Measurements from ENCODE around the gene ACOT13. TPM values are rescaled to one million over a fixed set of nuclear protein-coding genes. Genes with fewer than 3 reads are reported as not detected.
"Not testable (repeated sequence)": the region's sequence is repeated elsewhere in the genome, so short reads cannot be mapped to it uniquely, and the experiment has no call there.

Gene ACOT13
- 3.7 and 9.2 TPM in 2 replicates for total RNA-seq

- peak; percentile 98 for DNase-seq
These were observed at the start of gene ACOT13, which contains the start of gene TDP2 for GRCh38 chr6:24666641-24667377. Gene ACOT13 (plus strand): TSS chr6:24667077. CDS start chr6:24667264, 187 bp downstream. Gene TDP2 (minus strand): TSS chr6:24666899. CDS start chr6:24666862, 37 bp downstream.

GRCh38 chr6:24619661-24620060 is 47.2 kb upstream of the ACOT13 start:
- no peak for DNase-seq

DNA sequence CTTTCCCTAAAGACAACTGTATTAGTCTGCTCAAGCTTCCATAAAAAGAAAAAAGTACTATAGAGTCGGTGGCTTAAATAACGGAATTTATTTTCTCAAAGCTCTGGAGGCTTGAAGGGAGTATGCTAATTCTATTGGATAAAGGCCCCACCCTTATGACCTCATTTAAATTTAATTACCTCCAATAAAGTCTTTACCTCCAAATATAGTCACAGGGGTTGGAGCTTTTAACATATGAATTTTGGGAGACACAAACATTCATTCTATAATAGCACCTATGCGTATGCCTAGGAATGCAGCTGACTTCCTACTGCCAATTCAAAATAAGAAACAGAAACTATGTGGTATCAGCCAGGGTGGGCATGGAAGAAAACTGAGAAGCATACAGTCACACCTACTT is 46.2 kb upstream of the ACOT13 start:
- DNase-seq: no peak

DNA sequence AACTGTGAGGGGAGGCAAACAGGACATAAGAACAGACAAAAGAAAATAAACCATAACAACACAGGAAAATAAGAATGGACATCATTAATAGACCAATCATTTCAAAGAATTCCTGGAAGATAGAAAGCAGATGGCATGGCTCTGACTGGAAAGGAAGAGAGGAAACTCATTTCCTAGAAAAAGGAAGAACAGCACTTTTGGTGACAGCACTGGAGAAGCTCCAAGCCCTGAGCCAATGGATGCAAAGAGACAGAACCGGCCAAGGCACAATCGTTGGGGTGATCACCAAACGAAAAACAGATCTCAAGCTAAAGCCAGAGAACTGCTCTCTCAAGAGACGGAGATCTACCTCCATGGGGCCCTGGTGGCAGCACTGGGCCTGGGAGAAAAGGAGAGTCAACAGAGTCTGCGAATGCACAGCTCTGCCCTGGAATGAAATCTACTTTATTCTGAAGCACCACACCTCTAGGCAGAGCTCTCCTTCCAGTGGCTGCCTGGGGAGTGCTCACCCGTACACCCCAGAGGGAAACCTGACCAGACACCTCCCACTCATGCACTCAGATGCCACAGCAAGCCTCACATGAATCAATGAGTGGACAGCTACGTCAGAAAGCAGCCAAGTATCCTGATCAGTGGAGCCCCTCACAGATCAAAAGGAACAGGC is 45.1 kb upstream of the ACOT13 start:
- no peak for DNase-seq

DNA sequence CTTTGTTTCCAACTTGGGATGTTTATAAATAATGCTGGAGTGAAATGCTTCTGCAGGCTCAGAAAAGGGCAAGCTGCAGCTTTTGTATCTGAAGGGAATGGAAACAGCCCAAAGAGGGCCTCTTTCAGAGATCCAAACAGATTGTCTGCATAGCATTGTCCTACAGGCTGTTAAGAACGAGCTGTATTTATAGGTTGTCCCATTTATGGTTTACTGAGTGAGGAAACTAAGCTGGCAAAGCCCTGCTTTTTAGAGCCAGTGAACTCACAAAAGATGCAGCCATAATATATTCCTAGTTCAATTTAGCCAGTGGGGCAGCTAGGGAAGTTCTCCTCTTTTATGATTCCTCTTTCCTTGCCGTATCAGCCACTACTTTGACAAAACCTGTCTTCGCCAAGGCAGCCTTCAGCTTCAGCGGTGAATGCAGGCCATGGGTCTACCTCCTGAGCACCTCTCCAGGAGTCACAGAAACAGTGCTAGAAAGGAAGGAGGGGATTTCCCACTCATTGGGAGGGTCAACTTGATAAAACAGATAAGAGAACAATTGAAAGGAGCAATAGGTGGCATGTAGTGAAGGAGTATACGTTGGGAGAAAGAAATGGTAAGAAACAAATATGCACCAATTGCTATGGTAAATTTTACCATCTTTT is 35.9 kb upstream of the ACOT13 start:
- no peak for DNase-seq

GRCh38 chr6:24631671-24632070 is 35.2 kb upstream of the ACOT13 start:
- DNase-seq: no peak

DNA sequence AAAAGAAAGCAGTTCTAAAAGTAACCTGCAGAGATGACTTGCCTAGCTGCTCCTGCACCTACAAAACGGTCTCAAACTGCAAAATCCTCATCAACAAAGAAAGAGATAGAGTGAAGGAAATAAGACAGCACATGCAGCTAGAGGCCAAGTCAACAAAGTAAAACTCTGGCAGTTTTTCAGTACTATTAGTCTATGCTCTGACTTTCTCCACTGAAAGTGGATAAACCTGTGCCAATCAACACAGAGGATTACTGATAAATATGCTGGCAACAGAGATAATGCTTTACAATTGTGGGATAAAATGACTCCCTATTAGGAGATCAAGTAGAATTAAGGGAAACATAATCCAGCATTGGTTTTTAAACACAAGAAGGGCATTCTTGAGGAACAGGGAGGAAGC is 34.3 kb upstream of the ACOT13 start:
- no peak for DNase-seq

DNA sequence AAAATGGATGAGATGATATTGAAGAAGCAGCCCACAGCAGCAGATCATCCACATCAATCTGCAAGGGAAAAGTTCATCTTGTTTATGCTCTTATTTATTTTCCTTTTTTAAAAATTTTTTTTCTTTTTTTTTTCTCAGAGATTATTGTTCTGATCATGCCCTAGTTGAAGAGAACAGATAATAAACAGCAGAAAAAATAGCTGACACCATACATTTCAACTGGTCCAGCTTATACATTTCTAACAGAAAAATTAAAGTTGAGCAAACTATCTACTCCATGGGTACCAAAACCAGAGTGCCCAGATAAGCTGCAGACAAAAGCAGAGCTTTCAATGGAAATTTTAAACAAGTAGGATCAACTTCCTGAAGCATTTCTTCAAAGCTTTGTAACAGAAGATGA is 30.2 kb upstream of the ACOT13 start:
- DNase-seq: no peak

DNA sequence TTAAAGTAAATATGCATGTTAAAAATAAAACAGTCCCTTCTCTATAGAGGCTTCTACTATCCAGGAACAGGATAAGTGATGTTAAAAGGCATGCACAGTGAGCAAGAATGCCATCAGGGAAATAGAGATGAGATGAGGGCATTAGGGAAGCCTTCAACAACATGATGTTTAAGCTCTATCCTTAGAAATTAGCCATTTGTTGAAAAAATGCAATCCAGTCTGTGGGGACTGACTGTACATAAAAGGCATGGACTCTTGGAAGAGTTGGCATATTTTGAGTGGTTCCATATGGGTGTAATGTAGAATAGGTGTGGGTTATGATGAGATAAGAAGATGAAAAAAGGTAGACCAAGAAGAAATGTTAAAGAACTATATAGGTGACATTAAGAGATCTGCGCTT is 26.7 kb upstream of the ACOT13 start:
- no peak for DNase-seq

- DNase-seq: not testable (repeated sequence)
These were observed 26.2 kb upstream of the ACOT13 start for GRCh38 chr6:24640631-24641030.

GRCh38 chr6:24642061-24642460 is 24.8 kb upstream of the ACOT13 start:
- no peak for DNase-seq

DNA sequence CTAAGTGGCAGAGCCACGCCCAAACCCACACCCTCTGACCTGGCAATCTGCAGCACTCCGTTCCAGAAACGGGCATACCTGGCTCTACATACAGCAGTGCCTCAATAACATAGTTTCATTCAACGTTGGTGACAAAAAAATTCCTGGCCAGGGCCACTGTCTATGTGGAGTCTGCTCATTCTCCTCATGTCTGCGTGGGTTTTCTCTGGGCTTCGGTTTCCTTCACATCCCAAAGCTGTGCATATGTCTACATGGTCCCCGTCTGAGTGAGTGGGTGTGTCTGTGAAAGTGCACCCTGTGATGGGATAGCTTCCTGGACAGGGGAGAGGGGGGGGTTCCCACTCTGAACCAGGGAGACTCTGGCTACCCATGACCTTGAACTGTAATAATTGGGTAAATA is 23.0 kb upstream of the ACOT13 start:
- no peak for DNase-seq

GRCh38 chr6:24644377-24644776 is 22.5 kb upstream of the ACOT13 start:
- DNase-seq: no peak

DNA sequence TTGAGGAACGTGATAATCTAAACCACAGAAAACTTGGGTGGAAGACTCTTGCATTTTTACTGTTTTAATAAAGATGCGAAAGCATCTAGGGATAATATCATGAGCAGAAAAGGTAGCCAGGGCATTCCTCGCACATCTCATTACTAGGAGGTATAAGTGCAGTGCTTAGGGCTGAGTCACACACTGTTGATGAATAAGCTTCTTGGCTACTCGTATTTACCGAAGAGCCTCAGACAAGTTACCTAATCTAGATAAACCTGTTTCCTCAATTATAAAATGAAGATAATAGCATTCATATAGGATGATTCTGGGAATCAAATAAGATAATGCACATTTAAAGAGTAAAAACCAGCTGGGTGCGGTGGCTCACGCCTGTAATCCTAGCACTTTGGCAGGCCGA is 20.1 kb upstream of the ACOT13 start:
- no peak for DNase-seq

DNA sequence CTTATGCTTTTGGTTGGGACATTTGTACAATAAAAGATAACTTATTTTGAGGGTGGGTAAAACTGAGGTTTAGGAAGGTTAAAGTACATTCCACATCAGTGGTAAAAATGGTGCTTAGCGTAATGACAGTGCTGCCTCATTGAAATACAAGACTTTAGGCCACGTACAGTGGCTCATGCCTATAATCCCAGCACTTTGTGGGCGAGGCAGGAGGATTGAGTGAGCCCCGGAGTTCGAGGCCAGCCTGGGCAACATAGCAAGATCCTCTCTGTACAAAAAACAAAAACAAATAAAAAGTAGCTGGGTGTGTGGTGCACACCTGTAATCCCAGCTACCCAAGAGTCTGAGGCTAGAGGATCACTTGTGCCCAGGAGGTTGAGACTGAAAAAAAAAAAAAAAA is 18.6 kb upstream of the ACOT13 start:
- no peak for DNase-seq

- DNase-seq: no peak
These were observed 17.2 kb upstream of the ACOT13 start for GRCh38 chr6:24649691-24650090.

- DNase-seq: no peak
These were observed 16.5 kb upstream of the ACOT13 start for GRCh38 chr6:24650365-24650764.

DNA sequence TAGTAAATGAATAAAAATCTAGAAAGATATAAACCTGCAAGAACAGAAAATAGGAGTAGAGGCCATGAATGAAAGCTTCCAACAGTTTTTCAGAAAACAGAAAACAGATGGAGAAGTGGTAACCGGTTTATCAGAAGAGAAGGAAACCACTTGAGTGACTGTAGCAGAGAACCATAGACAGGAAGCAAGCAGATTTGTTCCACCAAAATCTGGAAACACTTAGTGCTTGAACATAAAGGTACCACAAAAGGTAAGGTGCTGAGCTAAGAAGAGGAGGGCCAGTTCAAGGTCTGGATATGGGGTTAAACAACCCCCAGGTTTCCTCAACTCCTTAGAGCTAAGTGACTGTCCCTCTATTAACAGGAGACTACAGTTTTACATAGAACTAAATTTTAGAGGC is 11.7 kb upstream of the ACOT13 start:
- DNase-seq: no peak

DNA sequence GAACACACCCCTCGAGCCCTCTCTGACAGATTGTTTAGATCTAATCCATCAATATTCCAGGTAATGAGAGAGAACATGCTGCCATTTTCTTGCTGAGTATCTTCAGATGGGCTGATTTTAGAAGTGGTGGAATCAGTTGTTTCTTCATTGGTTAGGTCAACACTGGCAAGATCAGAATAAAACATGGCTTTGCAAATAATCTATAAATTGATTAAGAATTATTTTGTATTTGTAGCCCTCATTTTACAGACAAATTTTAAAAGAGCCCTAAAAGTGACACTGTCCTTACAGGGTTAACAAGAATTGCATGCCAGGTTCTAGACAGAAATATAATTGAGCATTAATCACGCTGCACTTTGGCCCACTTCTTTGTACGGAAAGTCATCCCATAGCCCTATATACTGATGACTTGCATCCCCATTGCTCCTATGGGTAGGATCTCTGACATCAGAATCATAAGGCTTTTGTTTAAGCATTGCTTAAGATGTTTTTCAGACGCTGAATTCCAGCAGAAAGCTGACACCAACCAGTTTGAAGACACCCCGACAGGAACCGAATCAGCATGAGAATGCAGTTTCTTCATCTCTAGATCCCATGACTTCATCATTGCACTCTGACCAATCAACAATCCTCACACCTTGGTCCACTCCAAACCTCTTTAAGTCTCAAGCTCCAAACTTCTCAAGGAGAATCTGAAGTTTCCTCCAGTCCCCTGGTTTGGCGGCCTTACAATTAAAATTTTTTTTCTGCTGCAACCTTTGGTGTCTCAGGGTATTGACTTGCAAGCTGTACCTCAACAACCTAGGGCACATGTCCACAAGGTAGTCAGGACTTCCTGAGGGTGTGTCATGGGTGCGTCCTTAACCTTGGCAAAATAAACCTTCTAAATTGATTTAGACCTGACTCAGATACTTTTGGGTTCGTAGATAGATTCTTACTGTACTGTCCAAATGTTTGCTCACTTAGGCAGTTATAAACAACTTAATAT is 8.0 kb upstream of the ACOT13 start:
- no peak for DNase-seq

GRCh38 chr6:24659561-24659960 is 7.3 kb upstream of the ACOT13 start:
- DNase-seq: no peak

DNA sequence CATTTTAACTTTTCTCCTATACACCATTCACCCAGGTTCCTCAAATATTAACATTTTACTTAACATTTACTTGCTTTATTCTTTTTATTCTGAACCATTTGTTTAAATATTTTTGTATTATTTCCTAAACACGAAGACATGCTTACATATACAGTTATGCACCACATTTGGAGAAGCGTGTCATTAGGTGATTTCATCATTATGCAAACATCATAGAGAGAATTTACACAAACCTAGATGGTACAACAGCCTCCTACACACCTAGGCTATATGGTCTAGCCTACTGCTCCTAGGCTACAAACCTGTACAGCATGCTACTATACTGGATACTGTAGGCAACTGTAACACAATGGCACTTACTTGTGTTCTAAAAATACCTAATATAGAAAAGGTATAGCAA is 6.8 kb upstream of the ACOT13 start:
- no peak for DNase-seq

GRCh38 chr6:24661759-24662158 is 5.1 kb upstream of the ACOT13 start:
- not testable (repeated sequence) for DNase-seq

DNA sequence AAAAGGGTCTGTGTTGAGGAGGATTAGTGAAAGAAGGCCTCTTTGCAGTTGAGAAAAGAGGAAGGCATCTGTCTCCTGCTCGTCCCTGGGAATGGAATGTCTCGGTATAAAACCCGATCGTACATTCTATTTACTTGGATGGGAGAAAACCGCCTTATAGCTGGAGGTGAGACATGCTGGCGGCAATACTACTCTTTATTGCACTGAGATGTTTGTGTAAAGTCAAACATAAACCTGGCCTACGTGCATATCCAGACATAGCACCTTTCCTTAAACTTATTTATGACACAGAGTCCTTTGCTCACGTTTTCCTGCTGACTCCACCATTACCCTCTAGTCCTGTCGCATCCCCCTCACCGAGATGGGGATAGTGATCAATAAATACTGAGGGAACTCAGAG is 4.6 kb upstream of the ACOT13 start:
- DNase-seq: no peak
